Stimulated activated CD4-positive, alpha-beta T cell treated with anti-CD3 and anti-CD28 coated beads, Interleukin-1b, Interleukin-23, amount 100 ng/mL, for 48 hours (primary cell): ENCODE measurements around the gene CAPN14.
A peak's percentile ranks its signal among the peaks of the same experiment; 100 is the strongest.

ENCODE experiments used
- DNase-seq: peaks from one replicate; pipeline ENCODE4 v3.0.0-alpha.2; 2020

Gene CAPN14

DNA sequence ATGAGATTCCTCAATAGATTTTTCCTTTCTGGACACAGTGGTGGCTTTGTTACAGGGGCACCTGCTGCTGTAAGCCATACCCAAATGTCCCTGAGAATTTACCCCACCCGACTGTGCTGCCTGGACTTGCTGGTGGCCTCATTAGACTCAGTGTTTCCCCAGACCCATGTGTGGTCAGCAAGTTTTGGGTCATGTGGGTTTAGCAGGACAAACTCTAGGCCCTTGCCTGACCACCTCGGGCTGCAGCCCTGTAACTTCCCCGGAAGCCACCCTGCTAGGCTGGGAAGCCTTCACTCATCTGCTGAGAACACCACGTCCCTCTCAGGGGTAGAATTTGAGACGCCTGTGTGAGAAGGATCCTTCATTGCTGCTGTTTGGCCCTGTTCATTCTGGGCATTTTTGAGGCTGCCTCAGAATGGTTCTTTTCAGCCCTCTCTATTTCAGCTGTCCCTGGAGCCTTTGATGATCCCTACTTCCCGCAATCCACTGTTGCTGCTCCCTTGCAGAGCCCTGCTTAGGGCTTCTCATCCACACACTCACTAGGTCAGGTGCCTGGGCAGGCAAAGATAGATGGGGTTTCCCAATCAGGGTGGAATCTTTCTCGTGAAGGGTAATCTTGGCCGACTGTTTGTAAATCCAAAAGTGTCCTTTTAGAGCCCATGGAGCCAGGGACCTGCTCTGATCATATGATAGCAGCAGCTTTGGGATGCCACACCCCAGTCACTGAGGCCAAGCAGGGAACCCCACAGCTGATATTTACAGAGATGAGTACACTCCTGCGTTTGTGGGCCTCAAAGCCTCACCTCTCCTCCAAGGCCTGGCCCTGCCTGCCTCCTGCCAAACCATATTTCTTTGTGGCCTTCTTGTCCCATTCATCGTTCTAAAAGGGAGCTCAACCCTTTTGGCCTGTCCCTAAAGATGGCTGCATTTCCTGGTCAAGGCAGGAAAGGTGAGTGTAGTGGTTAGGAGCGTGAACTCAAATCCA is 23.4 kb upstream of the CAPN14 start:
- no peak for DNase-seq

DNA sequence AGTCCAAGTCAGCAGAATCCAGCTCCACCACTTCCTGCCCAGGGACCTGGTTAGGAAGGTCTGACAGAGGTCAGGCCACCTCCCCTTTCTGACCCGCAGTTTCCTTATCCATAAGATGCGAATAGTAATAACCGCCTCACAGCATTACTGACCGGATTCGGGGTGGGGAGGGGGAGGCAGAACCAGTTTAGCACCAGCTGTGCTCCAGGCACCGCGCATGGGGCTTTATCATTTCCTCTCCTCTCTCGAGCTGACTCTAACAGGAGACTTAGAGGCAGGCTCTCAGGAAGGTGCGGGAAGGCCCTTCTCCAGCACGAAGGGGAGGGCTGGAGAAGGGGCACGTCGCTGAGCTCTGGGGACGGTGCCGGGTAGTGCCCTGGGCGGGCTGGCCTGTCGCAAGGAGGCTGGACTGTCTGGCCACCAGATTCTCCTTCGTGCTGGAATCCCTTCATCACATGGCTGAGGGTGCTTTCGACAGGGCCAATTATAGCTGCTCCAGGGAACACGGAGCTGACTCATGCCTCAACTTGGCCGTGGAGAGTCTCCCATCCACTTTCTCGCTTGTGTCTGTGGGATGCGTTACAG is 22.4 kb upstream of the CAPN14 start:
- no peak for DNase-seq

DNA sequence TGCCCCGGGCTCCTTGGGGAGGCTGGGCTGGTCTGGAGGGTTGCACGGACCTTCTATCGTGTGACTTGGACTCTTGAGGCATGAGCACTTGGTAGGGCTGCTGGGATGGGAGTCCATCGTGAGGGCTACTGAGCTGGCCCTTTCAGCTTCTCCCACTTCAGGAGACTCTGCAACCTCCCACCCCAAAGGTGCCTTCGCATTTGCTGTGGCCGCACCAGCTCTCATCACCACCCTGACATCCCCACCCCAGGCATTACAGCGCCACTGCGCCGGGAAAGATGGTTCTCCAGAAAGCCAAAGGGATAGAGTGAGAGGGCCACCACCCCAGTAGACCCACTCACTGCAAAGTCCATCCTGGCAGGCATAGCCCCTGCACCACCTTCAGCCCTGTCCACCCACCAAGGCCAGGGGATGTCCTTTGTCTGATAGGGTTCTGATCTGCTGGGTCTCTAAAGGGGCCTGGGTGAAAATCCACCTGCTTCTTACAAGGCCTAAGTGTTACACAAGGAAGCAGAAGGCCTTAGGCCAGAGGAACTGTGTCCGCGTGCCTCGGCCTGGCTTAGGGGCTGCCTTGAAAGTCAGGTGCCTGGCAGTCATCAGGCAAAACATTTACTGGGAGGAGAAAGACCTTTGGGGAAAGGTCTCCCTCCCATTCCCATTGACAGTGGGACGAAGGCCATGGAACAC is 21.7 kb upstream of the CAPN14 start:
- DNase-seq = no peak

DNA sequence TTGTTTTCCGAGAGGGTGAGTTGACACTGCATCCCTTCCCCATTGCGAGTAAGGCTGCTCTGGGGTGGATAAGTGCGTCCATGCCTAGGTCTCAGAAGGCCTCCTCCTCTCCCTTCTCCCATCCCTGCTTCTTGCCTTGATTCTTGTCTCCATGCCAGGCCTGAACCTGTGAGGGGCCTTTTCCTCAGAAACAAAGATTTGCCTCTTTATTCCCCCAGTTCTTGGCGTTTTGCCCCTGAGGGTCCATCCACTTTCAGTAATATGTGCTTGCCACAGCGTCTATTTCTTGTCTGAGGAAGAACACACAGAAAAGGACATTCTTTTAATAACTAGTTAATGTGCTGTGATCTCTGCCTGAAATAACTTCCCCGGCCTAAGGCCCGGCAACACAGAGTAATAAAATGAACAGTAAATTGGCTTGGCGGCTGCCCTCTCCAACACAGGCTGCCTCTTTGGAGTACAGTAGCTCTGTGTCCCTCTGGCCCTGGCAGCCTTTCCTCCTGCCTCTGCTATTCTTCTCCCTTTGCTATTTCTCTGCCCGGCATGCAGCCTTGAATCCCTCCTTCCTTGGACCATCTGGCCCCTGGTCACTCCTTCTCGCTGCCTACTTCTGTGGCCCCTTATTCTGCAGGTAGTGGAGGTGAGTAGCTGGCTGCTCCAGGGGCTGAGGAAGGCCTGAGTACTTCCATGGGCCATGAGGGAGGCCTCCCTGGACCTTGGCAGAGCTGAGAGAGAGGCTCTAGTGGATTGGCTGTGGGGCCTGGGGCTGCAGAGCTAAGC is 21.0 kb upstream of the CAPN14 start:
- DNase-seq = no peak

DNA sequence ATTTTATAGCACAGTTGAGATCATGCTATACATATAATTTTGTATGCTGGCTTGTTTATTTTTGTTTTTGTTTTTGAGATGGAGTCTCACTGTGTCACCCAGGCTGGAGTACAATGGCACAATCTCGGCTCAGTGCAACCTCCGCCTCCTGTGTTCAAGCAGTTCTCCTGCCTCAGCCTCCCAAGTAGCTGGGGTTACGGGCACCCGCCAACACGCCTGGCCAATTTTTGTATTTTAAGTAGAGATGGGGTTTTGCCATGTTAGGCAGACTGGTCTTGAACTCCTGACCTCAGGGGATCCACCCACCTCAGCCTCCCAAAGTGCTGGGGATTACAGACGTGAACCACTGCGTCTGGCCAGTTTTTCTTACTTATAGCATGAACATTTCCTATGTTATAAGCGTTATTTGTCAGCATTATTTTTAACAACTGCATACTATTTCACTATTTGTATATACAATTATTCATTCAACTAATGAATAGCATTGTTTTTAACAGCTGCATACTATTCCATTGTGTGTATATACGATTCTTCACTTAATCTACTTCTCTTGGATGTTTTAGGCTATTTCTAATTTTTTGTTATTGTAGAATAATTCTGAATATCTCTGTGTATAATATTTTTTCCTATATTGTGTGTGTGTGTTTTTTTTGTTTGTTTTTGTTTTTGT is 20.2 kb upstream of the CAPN14 start:
- no peak for DNase-seq

DNA sequence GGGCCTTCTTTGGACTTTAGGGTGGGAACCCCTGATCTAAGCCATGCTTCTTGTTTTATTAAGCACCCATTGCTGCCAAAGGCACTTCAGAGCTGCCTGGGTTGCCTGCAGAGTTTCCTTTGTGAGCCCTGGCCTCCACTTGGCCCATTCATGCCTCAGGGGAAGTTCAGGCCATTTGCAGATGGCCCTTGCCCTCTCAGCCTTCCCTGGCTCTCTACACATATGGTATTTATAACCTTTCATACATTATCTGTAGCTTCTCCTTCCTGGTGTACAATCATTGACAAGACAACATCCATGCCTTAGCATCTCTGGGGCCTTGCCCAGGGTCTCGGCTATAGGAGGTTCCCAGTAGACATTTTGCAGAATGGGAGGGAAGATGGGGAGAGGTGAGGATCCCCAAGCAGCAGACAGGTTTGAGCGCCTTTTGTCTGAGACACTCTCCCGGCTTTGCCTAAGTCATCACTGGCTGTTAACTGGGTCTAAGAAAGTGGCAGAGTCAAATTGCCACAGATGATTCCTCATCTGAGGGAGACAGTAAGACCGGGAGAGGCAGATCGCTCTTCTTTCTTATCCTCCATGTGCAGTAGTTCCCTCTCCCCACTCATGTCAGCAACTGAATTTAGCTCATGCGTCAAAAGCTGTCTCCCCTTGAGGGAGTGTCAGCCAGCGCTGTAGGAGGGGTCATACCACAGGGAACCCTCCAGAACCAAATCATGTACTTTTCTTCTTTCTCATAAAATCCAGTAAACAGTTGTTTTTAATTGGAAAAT is 19.3 kb upstream of the CAPN14 start:
- DNase-seq = no peak

DNA sequence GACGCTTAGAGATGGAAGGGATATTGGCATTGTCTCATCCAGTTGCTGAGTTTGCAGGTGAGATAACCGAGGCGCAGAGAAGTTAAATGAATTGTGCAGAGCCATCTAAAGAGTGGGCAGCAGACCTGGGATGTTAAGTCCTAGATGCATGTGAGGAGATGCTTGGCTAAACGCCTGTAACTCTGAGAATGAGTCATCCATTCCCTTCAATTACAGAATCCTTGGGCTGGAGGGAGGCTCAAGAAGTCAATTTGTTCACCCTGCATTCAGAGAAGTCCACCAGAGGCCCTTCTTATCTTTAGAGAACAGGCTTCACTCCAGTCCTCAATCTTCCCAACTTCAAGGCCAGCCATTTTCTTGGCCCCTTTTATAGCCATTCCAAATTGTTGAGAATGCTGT is 18.2 kb upstream of the CAPN14 start:
- DNase-seq = no peak

DNA sequence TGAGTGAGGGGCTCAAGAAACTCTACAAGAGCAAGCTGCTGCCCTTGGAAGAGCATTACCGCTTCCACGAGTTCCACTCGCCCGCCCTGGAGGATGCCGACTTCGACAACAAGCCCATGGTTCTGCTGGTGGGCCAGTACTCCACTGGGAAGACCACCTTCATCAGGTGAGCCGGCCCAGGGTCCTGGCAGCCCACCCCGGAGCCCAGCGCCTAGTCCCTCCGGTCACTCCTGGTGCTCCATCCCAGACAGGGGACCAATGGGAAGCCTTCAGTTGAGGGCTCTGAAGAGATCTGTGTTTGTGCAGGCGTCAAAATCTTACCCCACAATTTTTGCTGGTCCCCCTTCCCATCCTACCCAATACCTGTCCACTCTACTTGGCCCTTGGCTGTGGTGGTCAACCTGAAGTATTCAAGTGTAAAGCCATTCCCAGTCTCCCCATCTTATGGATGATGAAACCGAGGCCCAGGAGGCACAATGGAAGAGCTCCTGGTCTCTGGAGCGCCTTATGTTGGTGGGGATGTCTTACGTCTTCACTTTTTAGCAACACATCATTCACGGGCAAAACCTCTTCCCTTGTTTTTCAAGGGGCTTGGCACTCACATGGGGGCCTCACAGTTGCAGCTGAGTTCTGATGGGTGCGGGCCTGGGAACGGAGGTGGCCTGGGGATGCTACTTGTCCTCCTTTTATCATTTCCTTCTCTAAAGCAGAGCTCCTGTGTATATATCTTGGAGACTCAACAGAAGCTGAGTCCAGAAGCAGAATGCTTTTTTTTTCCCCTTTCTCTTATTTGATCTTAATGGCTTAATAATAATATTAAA is 17.6 kb upstream of the CAPN14 start:
- no peak for DNase-seq

DNA sequence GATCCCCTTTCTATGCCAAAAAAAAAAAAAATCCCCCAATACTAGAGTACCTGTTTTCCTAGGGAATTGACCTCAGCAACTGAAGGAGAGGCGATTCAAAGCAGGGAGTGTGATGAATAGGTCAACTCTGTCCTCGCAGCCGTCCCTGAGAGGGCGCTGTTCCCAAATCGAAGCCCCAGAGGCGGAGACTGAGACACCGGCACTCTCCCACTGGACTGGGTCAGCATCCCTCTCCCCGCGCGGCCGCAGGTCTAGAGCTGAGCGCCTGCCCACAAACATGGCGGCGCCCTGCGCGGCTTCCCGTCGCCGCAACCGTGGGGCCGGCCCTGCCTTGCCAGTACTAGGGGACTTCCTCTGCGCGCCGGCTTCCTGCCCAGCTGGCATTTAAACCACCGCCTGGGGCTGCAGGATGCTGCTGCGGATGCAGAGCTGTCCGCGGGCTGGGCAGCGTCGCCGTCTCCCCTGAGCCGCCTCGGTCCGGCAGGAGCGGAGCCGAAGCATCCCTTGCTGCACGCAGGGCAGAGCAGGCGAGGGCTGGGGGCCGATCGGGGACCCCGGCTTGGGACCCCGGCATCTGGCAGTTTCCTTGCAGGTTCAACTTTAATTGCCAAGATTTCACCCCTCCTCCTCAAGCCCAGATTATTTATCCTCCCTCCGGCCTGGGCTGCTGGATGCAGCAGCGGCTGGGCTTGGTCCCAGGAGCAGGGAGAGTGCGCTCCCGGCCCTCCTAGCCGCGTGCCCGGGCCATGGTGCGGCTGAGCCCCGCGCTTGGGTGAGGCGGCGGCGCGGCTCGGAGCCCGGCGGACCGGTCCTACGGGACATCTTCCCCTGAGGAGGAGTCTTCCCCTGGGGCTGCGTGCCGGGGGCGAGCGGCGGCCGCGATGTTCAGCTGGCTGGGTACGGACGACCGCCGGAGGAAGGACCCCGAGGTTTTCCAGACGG is 16.7 kb upstream of the CAPN14 start, which contains the start of gene EHD3:
Gene EHD3, plus strand, starts transcription at position 412 of the 942 bp plus-strand sequence. Its CDS starts 470 bp downstream, at position 882.
- DNase-seq = peak; percentile 81

DNA sequence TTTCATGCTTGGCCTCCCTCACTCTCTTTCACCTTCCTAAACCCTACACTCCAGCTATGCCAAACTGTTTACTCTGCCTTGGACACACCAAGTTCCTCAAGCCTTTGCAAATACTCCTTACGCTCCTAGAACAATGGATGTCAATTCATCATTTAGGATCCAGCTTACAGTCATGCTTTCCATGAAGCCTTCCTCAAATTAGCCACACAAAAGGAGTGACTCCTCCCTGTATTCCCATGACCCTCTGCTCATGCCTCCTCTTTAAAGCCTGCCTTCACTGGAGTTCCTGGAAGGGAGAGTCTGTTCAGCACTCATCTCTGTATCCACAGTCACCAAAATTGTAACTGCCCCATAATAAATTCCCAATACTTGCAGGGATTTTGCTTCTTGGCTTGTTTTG is 15.9 kb upstream of the CAPN14 start:
- no peak for DNase-seq

DNA sequence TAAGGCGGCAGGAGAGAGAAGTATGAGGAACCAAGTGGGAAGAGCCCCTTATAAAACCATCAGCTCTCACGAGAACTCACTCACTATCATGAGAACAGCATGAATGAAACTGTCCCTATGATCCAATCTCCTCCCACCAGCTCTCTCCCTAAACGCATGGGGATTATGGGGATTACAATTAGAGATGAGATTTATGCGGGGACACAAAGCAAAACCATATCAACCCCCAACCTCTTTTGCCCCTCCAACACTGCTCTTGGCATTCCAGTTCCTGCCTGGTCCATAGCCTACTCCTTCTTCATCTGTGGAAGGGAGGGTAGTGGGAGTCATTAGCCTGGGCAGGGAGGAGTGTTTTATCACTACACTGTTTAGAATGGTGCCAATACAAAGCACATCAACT is 15.3 kb upstream of the CAPN14 start:
- no peak for DNase-seq

DNA sequence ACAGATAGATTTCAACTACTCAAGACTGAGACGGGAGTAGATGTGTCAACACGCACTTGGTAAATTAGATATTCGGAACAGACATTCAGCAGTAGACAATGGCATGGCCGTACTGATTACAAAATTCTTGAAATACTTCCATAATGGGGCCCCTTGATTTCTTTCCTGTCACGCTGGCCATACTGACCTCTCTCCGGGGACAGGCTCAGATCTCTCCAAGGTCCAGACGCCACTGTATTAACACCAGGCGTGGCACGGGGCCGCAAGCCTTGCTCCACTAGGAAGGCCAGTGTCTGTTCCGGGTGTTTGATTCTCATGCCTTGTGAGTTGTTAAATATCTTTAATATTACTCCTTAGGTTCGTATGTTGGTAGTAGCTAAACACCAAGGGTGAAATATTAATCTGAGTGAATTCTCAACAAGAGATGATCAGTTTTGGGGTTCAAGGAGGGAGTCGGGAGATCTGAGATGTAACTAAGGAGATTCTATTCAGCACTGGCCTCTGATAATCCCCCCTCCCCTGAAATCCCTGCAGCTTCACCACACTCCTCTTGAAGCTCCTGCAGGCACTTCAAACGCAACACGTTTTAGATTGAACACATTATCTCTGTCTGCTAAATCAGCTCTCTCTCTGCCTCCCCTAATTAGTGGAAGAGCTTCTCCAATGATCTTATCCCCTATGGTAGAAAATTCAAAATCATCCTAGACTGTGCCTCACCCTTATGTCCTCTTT is 14.4 kb upstream of the CAPN14 start:
- no peak for DNase-seq

DNA sequence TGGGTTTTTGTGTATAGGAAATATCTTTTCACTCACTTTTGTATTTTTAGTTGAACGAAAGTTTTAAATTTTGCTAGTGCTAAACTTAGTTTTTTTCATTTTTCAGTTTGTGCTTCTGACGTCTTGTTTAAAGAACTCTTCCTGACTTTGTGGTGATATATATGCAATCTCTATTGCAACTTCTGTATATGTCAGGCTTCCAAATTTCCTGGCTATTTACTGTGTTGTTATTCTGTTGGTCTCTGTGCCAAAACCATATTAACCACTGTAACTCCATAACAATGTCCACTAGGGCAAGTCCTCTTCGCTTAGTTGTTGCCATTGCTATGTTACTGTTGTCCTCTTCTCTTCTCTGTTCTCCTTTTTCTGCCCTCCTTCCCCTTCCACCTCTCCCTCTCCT is 13.4 kb upstream of the CAPN14 start:
- no peak for DNase-seq

DNA sequence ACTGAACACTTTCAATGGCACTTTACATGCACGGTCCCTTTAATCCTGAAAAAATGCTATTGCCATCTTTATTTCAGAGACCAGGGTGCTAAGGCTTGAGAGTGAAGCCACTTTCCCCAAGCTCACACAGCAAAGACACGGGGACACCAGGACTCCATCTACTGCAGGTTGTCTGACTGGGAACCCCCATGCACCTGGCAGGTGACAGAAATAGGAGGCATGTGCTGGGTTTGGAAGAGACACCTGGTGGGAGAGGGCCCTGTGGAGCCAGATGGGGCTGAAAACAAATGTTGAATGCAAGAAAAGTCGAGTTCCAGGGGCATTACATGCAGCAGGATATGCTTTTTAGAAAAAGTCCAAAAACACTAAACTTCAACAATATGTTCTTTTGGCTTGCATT is 11.4 kb upstream of the CAPN14 start:
- no peak for DNase-seq

DNA sequence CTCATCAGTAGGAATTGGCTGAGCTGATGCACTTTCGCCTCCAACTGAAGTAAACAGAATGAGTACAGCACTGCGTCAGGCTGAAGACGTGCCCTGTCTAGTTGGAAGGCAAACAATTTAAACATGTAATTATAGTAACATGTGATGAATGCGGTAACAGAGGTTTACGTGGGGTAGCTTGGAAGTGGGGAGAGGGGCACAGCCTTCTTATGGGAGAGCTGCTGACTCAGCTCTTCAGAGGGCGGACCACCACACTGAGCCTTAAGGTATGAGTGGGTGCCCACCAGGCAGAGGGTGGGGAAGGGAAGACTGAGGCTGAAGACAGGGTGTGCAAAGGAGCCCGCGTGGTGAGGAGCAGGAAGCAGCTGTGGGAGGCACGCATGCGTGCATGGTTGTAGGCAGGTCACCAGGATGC is 10.4 kb upstream of the CAPN14 start:
- no peak for DNase-seq

DNA sequence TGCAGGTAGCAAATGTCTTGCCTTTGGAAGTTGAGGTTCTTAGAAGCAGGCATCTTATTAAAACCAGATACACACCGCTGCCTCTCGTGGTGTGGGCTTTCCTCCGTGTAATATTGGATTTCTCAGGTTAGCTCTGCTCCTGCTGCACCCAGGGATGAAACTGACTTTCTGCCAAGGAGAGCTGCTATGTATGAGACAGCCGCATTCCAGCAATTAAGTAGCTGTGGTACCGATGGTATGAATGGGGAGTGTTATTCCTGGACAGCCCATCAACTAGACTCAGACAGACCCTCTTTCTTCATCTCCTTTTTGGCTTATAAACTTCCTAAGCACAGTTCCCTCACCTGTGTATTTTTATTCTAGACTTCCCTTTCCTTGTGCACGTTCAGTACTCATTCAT is 9.8 kb upstream of the CAPN14 start:
- DNase-seq = no peak

DNA sequence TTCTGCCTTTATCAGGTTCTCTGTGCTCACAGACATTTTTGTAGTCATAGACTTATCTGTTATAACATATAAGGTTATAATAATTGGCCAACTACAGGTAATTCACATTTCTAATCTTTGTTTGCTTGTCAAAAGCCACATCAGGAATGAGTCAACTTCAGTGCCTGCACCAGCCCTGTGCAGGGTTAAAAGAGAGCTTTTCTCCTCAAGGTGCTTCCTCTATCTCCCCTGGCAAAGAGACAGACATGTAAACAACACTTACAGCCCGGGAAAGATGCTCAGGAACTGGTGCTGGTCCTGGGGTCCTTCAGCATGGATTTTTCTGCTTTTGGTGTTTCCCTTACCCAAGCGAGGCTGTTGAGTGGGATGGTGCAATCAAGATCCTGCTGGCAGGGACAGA is 9.0 kb upstream of the CAPN14 start:
- DNase-seq = no peak

DNA sequence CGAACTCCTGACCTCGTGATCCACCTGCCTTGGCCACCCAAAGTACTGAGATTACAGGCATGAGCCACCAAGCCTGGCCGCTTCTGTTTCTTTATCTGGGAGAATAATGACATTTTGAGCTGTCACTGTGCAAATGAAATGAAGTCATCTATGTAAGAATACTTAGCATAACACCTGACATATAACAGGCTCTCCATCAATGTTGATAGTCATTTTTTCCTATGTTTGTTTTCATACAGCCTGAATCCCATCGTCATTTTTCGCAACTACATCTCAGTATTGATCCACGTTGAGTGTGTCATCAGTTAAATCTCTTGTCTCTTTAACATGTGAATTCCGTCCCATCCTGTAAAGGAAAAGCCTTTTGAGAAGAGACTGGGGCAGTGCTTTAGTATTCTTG is 6.4 kb upstream of the CAPN14 start:
- no peak for DNase-seq

DNA sequence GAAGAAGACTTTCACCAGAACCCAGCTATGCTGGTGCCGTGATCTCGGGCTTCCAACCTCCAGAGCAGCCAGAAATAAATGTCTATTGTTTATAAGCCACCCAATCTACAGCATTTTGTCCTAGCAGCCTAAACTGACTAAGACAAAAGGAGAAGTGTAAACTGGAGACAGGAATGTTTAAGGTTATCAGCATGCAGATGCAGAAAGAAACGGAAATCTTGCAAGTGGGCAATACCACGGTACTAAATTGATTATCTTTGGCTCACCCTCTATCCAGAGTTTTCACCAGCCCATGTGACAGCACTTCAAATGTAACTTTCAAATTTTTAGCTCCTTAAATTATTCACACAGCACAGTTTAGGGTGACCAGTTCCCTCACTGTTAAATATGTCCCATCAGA is 5.7 kb upstream of the CAPN14 start:
- DNase-seq = no peak
